DMS79 treated with DMSO at 0.1 percent for 48 hours (cell line): ENCODE data around the gene MAGI2.
A peak's percentile ranks its signal among the peaks of the same experiment; 100 is the strongest.

Experiments used
- DNase-seq: peaks from one replicate; lab custom pipeline; 2025; lab: John Stamatoyannopoulos, UW

The MAGI2 gene

DNA sequence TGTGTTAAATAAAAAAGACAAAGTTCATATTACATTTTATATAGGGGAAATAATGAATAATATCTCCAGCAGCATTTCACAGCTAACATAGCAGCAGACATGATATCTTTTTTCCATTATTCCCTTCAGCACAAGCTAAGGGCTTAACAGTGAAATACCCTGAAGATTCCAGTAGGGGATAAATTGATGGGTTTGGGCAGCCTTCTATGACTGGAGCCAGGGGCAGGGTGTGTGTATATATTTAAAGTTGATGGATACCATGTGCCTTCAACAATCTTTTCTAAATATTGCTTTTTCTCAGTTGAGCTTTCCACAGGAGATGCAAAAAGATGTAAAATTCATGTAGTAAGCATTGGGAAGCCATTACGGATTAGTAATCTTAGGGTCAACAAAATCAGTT is 151.2 kb downstream of the MAGI2 start:
- DNase-seq = no peak

DNA sequence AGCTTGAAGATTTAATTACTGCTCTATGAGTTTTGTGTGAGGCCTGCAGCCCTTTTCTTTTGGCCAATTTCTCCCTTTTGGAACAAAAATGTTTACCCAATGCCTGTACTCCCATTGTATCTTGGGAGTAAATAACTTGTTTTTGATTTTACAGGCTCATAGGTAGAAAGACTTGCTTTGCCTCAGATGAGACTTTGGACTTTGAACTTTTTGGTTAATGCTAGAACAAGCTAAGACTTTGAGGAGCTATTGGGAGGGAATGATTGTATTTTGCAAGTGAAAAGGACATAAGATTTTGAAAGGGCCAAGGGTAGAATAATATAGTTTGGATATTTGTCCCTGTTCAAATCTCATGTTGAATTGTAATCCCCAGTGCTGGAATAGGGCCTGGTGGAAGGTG is 152.0 kb downstream of the MAGI2 start:
- DNase-seq = no peak

DNA sequence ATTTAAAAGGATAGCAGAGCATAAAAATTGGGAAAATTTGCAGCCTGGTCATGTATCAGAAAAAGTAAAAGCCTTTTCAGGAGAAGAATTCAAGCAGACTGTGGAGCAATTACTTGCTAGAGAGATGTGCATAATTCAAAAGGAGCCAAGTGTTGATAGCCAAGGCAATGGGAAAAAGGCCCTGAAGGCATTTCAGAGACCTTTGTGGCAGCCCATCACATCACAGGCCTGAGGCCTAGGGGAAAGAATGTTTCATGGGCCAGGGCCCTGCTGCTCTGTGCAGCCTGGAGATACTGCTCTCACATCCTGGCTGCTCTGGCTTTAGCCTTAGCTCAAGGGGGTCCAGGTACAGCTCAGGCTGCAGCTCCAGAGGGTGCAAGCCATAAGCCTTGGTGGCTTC is 152.9 kb downstream of the MAGI2 start:
- no peak for DNase-seq

DNA sequence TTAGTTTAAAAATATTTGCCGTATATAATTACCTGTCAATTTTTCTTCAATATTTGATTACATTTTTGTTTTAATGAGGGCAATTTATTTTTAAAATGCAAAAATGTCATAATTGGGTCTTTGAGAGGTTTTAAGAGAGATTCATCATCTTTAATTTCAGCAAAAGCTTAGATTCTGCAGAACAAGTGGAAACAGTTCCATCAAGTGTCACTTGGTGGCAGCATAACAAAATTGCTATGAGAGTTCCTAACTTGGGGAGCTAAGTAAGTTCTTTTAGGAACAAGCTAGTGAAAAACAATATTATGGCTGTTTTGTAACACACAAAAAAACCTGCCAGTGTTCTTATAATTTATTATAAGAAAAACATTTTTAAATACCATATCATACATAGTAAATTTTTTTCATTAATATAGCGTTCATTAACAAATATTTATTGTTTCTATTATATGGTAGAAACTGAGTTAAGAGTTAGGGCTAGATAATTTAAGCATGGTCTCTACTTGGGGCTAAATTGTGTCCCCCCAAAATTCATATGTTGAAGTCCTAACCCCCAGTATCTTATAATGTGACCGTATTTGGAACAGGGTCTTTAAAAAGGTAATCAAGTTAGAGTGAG is 155.2 kb downstream of the MAGI2 start:
- no peak for DNase-seq

DNA sequence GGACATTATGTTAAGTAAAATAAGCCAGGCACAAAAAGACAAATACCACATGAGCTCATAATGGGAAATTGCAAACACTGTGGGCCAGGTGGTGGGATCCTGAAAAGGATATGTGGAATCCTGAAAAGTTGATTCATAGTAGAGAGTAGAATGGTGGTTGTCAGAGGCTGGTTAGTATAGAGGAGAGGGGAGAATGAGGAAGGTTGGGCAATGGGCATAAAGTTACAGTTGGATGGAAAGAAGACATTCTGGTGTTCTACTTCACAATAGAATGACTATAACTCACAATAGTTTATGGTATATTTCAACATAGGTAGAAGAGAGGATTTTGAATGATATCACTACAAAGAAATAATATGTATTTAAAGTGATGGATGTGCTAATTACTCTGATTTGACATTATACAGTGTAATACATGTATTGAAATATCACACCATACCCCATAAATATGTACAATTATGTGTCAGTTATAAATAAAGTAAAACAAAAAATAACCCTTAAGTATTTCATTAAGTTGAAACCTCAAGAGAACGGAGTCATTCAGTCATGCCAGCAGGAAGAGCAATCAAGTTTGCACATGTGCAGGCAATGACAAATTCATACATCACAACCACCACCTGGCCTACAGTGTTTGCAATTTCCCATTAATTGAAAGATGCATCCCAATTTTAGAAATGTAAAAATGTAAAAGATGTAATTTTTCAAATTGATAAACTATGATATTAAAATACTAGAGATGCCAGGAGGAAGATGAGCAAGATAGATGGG is 156.7 kb downstream of the MAGI2 start:
- DNase-seq = no peak

DNA sequence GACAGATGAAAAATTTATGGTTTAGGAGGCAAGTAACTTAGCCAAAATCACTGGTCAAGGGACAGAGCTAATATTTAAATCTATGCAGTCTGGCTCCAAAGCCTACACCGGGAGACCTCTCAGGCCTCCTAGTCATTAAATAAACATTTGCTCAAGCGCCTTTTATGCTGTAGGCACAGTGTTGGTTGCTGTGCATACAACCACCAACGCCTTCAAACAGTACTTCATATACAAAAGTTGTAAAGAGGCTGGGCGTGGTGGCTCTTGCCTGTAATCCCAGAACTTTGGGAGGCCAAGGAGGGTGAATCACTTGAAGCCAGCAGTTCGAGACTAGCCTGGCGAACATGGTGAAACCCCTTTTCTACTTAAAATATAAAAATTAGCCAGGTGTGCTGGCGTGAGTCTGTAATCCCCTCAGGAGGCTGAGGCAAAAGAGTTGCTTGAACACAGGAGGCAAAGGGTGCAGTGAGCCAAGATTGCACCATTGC is 159.8 kb downstream of the MAGI2 start:
- no peak for DNase-seq

DNA sequence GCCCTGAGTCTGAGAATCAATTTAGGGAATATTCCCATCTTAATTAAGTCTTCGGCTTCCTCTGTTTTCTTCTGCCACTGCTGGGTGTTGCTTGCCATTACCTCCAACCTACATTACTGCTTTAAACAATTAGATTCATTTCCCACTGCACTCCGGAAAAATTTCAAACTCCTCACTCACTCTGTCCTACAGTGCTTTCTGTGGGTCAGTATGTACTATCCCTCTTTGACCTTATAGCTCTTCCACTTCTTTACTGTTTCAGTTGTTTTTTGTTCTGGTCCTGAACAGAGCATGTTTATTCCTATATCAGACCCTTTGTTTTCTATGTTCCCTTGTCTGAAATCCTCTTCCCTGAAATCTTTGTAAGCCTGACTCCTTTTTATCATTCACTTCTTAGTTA is 160.6 kb downstream of the MAGI2 start:
- no peak for DNase-seq

DNA sequence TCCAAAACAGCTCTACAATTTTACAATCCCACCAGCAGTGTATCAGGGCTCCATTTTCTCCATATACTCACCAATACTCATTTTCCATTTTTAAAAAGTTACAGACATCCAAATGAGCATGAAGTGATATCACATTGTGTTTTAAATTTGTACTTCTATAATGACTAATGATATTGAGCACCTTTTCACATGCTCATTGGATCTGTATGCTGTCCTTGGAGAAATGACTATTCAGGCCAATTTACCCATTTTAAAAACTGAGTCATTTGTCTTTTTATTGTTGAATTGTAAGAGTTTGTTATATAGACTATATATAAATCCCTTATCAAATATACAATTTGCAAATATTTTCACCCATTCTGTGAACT is 162.0 kb downstream of the MAGI2 start:
- DNase-seq = no peak

DNA sequence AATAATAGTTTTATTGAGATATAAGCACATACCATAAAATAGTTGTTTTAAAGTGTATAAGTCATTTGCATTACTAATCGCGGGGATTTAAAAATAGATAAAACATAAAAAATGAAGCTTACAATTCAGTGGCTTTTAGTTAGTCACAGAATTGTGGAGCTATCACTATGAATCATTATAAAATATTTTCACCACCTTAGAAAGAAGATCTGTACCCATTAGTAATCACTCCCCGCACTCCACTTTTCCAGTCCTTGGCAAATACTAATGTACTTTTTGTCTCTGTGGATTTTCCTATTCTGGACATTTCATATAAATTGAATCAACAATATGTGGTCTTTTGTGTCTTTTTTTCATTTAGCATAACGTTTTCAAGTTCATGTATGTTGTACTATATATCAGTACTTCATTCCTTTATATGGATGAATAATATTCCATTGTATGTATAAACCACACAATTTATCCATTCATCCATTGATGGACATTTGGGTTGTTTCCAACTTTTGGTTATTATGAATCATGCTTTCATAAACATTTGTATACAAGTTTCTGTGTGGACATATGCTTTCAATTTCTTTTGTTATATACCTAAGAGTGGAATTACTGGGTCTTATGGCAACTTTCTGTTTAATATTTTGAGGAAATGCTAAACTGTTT is 162.5 kb downstream of the MAGI2 start:
- no peak for DNase-seq

DNA sequence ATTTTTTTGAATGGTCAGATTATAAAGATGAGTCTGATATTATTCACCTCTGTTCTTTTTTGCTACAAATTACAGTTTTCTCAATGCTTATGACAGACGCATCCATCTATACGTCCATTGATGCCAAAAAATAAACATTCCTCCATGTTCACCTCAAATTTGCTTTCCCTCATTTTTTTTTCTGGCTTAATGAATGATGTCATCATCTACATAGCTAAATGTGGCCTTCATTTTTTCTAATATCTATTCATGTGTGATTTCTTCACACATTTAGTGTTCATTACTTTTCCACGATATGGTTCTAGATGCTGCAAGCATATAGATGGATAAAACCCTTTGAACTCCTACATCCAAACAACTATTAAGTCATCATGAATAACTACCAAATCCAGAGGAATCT is 163.1 kb downstream of the MAGI2 start:
- no peak for DNase-seq

DNA sequence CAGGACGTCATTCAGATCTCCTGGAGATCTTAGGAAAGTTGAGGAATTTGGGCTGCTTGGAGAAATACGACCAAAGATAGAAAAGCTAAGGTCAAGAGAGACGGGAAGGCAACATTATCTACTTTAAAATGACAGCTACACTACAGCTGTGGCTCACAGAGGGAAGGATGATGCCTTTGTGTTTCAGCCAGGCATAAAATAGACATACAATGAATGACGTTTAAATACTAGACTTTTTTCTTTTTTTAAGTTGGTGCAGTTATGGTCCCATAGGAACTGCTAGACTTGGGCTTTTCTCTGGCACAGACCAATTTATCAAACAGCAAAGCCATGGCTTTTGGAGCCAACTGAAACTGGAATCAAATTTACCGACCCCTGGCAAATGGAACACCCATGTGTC is 164.8 kb downstream of the MAGI2 start:
- DNase-seq = no peak

DNA sequence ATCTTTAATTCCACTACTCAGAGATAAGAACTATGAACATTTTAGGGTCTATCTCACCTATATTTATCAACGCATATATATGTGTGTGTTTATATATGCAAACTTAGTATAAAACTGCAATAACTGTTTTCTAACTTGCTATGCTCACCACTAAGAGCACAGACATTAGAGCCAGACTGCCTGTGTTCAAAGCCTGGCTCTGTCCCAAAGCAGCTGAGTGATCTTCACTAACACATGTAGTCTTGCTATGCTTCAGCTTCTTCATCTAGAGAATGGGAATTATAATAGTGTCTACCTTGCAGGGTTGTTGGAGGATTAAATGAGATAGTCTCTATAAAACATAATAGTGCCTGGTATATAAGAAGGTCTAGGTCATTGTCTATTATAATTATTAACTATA is 165.5 kb downstream of the MAGI2 start:
- DNase-seq = no peak

DNA sequence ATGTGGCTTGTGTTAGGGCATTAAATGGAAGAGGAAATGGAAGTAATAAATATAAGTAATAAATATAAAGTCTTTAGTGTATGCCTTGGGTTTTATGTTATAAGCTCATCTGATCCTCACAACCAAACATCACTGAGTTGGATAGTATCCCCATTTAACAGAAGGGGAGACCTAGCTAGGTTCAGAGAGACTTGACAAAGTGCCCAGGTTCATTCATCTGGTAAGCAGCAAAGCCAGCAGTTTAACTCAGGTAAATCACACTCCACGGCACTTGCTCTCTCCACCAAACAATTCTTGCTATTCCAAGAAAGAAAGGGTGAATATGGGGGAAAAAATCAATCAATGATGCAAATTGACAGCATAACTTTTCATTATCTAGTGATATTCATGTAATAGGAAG is 167.3 kb downstream of the MAGI2 start:
- DNase-seq = no peak

DNA sequence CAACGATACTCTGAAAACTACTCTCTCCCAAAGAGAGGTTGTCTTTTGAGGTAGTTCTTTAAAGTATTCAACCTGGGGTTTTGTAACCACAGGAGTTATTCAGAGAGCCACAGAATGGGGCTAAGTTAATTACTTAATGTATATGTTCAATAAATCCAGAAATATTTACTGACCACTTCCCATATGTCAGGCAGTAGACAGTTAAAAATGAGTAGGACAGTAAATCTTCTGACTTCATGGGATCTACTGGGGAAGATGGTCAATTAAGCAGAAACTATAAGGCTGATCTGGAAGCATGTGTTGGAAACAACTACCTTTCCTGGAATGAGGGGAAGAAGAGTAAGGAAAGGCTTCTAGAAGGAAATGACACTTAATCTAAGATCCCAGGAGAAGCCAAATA is 167.7 kb downstream of the MAGI2 start:
- no peak for DNase-seq

DNA sequence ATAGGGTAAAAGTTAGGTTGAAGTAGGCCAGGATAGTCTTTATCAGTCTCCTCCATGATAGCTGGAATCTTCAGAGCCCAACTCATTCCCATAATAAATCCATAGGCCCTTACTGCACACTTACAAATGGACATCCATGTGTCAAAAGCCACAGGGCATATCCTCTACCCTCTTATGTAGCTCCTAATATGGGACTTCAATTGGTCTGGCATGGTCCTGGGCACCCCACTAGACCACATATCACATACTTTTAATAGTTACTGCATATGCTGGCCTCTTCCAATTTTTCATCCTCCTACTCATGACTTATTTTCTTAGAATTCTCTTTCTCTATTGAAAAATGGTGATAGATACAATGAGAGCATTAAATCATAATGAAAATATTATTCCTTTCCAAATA is 169.3 kb downstream of the MAGI2 start:
- no peak for DNase-seq

DNA sequence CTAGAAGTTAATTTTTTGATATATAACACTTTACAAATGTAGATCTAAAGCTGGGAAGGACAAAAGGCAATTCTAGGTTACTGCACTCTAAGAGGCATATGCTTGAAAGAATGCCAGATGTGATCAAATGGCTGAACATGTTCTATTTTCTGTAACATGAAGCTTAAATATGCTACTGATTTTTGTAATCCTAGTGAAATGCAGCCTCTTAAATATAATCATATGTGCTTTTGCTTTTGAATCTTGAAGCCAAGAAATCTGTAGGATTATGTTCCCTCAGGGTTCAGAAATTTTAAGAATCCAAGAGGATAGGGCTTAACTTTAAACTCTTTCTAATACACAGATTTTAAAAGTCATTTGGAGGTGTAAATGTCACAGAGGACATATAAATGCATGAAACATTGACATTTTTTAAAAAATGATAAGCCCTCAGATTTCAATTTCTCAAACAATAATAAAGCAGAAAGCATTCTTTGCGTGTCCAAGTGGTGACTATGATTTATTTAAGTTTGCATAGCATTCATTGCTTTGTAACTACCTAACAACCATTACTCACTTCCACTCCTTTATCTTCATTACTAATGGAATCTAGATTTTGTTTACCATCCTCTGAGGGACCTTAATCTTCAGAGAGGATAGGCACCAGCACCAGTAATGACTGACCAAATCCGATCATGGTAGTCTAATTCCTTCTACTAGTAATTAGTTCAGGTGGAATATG is 170.4 kb downstream of the MAGI2 start:
- DNase-seq = no peak

DNA sequence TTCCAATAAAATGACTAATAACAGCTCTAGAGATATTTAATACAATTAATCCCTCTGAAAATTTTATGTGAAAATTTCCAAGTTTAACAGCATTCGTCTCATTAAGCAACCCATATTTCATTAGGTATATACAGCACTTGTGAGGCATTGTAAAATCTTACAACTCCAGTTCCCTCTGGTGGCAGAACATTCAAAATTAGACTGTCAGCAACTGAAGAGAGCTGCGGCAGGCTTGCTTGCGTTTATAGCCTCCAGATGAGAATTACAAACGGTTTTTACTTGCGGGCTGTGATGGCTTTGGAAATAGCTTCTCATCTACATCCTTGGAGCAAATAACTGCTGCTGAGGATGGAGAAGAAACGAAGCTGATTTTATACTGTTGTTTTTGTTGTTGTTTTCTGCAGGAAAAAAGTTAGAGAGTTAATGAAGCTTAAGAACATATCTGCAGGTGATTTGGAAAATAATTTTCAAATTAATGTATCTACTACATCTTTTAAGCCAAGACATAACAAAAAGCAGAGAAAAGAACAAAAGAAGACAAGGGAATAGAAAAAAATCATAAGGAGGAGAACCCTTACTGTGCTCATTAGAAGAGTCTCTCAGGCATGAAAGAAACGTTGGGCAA is 171.3 kb downstream of the MAGI2 start:
- no peak for DNase-seq

DNA sequence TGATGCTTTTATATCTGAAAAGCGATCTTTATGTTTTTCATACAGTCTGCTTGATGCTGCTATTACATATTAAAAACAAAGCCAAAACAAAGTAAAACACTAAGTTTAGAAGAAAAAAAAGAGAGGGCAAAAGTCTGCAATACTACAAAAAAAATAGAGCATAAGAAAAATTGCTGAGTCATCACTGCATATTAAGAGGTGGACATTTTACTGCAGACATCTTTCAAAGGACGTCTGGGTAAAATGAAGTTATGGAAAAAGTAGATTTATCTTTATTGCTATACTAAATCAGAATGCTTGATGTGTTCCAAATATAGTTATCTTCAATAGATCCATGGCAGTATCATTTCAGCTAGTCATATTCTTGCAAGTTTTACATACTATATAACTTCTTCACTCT is 172.0 kb downstream of the MAGI2 start:
- no peak for DNase-seq

DNA sequence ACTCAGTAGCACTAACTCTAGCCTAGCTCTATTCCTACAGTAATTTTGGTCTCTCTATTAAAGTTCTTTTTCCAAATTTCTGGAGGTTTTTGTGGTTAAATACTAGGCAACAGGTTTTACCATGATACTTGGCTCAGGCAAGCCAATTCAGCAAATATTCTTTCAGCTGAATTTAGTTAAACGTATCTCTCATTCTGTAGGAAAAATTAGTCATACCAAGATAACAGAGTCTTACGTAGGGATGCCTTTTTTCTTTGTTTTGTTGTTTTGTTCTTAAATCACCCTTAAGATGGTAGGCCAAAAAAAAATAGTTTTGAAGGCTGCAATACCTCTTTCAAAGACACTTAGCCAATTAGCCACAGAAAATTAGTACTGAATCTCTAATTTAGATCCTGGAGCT is 180.5 kb downstream of the MAGI2 start:
- no peak for DNase-seq

DNA sequence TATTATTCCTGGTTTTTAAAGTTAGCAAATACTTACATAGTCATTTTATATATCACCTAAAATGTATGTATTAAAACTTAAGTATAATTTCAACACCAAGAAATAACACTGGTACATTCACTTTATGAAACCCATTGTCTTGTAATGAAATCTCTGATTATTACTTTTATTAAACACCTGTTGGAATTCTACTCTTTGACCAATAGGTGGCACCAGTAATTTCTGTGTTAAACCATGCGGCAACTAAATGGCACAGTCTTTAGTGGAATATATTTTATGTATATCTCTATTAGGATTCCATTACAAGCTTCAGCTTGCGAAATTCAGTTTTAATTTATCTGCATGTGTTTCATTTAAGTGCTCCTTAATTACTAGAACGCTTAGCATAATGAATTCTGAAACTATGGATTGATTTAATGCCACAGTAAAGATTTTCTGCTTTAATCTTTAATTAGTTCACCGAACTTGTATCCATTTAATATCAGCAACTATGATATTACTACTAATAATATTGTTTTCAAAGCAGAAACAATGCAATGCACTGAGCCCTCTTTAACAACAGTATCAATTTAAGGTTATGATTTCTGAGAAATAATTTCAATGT is 181.3 kb downstream of the MAGI2 start:
- no peak for DNase-seq

DNA sequence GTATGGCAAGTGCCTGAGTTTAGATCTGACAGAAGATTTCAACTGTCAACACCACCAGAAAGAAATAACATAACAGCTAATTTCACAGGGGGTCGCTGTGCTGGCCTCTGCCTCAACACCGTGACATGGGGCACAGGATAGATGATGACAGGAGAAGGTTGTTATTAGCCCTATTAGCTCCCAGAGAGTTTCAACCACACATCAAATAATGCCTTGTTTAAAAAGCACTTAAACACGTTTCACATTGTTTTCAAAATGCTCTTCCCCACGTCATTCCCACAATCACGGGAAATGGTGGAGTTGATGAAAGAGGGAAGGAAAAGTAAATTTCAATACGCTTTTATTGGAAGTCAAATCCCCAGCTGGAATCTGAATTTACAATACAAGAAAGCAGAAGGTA is 184.7 kb downstream of the MAGI2 start:
- peak; percentile 29 for DNase-seq

DNA sequence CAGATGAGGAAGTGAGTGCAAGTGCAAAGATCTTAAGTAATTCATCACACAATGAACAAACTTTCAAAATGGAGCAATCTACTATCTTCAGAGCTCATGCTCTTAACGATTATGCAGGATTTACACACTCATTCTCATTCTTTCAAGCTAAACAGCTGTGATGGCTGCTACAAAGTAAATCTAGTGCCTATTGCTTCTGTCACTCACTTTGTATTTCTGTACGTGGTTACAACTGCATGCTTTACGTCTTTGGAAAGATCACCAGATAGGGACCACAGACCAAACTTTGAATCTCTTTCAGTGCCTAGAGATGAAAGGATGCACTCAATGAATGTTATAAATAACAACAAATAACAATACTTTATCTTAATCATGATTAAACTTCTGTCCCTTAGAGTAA is 194.6 kb downstream of the MAGI2 start:
- no peak for DNase-seq
